OCI-LY7 (cell line): ENCODE data around the gene IGF2BP2. TPM values are rescaled to one million over a fixed set of nuclear protein-coding genes. Genes with fewer than 3 reads are reported as not detected.

ENCODE experiments used
- BruUV-seq: library from RNA; stranded (reverse); fragments of 400-500 nt; replicated peaks from 2 replicates; lab custom pipeline; 2021; lab: Mats Ljungman, UMichigan
- CTCF ChIA-PET: fragments of 300-600 bp; sonication (Branson Sonifier 250); formaldehyde crosslinking; loops from one replicate; lab custom pipeline; 2022; ENCODE audit warnings: antibody characterized with exemption; ENCODE audit not compliant: unreplicated experiment; lab: Charles Lee
- POLR2A ChIA-PET: fragments of 300-600 bp; sonication (Branson Sonifier 250); formaldehyde crosslinking; loops from one replicate; lab custom pipeline; 2022; ENCODE audit warnings: antibody characterized with exemption; lab: Charles Lee
- DNase-seq: peaks from one replicate; pipeline ENCODE4 v3.0.0-alpha.2; 2015; ENCODE audit warnings: low spot score
- H2AFZ ChIP-seq: fragments of 200-600 bp; sonication (generic), shearing (Covaris generic); 2 replicates; pipeline ENCODE4 v1.6.1; 2014; ENCODE audit warnings: mild to moderate bottlenecking, antibody characterized with exemption, low read length, moderate library complexity
- H3K27ac ChIP-seq: fragments of 200-600 bp; sonication (generic); 2 replicates; pipeline ENCODE4 v1.5.1; 2014; ENCODE audit warnings: mixed run types, low read depth, mild to moderate bottlenecking, moderate library complexity, low read length, inconsistent platforms; ENCODE audit not compliant: poor library complexity, severe bottlenecking
- H3K36me3 ChIP-seq: fragments of 200-600 bp; sonication (generic); 2 replicates; pipeline ENCODE4 v1.6.1; 2014; ENCODE audit warnings: mild to moderate bottlenecking, antibody characterized with exemption, low read length, moderate library complexity, mixed read lengths; ENCODE audit not compliant: insufficient read depth
- H3K4me1 ChIP-seq: fragments of 200-600 bp; sonication (generic); 2 replicates; pipeline ENCODE4 v1.5.1; 2014; ENCODE audit warnings: mild to moderate bottlenecking, low read length; ENCODE audit not compliant: insufficient read depth, poor library complexity, severe bottlenecking
- H3K4me2 ChIP-seq: fragments of 200-600 bp; sonication (generic); 2 replicates; pipeline ENCODE4 v1.6.1; 2014; ENCODE audit warnings: mild to moderate bottlenecking, low read length
- H3K4me3 ChIP-seq: fragments of 200-600 bp; sonication (generic); 2 replicates; pipeline ENCODE4 v1.5.1; 2014; ENCODE audit warnings: mild to moderate bottlenecking, low read depth, low read length; ENCODE audit not compliant: poor library complexity, severe bottlenecking
- H3K79me2 ChIP-seq: fragments of 200-600 bp; sonication (generic); 2 replicates; pipeline ENCODE4 v1.6.1; 2016; ENCODE audit warnings: low read depth, mild to moderate bottlenecking, low read length, moderate library complexity, mixed read lengths; ENCODE audit not compliant: insufficient read depth
- H3K9me2 ChIP-seq: fragments of 200-600 bp; sonication (generic); 2 replicates; pipeline ENCODE4 v1.6.1; 2016; ENCODE audit warnings: mild to moderate bottlenecking, low read length, mixed read lengths; ENCODE audit not compliant: insufficient read depth
- H3K9me3 ChIP-seq: fragments of 200-600 bp; sonication (generic); 2 replicates; pipeline ENCODE4 v1.6.1; 2014; ENCODE audit warnings: mild to moderate bottlenecking, mixed run types, low read length, mixed read lengths
- H4K20me1 ChIP-seq: fragments of 200-600 bp; sonication (generic); 2 replicates; pipeline ENCODE4 v1.6.1; 2014; ENCODE audit warnings: mild to moderate bottlenecking, antibody characterized with exemption, low read length, moderate library complexity, mixed read lengths; ENCODE audit not compliant: insufficient read depth
- EZH2phosphoT487 ChIP-seq: fragments of 200-600 bp; sonication (generic); IDR thresholded peaks from 2 replicates; pipeline ENCODE4 v1.6.1; 2018; ENCODE audit warnings: low read depth, borderline replicate concordance, mild to moderate bottlenecking, mixed run types, antibody characterized with exemption, low read length, moderate library complexity, mixed read lengths
- intact Hi-C: fragments of 100-400 bp; cut with micrococcal nuclease; formaldehyde crosslinking; loops from one replicate; pipeline ENCODE4 v1.10.0; 2022; ENCODE audit not compliant: unreplicated experiment
- total RNA-seq, 2 experiments: library from RNA; depleted of rRNA in 1 of 2; stranded (reverse); fragments of >200 nt in 1 of 2; shearing (Covaris generic) in 1 of 2; gene quantifications; 2 replicates each; pipeline ENCODE4 v1.2.3, GENCODE V29; 2014 to 2022
- TF ChIP-seq, protein P1 (sequence below): fragments of 200-600 bp; sonication (generic); conservative IDR thresholded peaks from 2 replicates; pipeline ENCODE4 v1.5.1; 2014; ENCODE audit warnings: mild to moderate bottlenecking, antibody characterized with exemption, low read length, moderate library complexity, mixed read lengths

The IGF2BP2 gene
- total RNA-seq, 2 experiments from 2014 or later, result not detected

DNA sequence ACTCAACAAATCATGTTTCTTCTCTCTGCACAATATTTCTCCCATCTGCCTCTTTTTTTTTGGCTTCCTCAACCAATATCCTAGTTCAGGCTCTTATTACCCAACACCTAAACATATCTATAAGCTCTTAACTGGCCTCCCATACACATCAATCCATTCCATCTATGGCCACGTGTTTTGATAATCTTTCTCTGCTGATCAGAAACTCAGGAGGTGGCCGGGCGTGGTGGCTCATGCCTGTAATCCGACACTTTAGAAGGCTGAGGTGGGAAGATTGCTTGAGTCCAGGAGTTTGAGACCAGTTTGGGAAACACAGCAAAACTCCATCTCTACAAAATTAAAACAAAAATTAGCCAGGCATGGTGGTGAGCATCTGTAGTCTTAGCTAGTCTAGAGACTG is 68.4 kb downstream of the IGF2BP2 start:
- H3K4me1 ChIP-seq, result no peaks in the 10 kb centered on the region
- no peaks in the 10 kb centered on the region for H3K9me2 ChIP-seq
- H2AFZ ChIP-seq, result no peak overlapping the region
- TF ChIP-seq, protein P1, sequence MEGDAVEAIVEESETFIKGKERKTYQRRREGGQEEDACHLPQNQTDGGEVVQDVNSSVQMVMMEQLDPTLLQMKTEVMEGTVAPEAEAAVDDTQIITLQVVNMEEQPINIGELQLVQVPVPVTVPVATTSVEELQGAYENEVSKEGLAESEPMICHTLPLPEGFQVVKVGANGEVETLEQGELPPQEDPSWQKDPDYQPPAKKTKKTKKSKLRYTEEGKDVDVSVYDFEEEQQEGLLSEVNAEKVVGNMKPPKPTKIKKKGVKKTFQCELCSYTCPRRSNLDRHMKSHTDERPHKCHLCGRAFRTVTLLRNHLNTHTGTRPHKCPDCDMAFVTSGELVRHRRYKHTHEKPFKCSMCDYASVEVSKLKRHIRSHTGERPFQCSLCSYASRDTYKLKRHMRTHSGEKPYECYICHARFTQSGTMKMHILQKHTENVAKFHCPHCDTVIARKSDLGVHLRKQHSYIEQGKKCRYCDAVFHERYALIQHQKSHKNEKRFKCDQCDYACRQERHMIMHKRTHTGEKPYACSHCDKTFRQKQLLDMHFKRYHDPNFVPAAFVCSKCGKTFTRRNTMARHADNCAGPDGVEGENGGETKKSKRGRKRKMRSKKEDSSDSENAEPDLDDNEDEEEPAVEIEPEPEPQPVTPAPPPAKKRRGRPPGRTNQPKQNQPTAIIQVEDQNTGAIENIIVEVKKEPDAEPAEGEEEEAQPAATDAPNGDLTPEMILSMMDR, result no peak
- no peak for TF ChIP-seq EZH2phosphoT487
- CTCF ChIA-PET, result no interaction called here
- no peak overlapping the region for H3K4me2 ChIP-seq
- no peak for DNase-seq
- no peaks in the 10 kb centered on the region for H3K79me2 ChIP-seq
- H4K20me1 ChIP-seq, result no peaks in the 10 kb centered on the region
- intact Hi-C loops, result no loop called here
- POLR2A ChIA-PET, result no interaction called here
- H3K27ac ChIP-seq, result no peak overlapping the region
- H3K36me3 ChIP-seq, result no peaks in the 10 kb centered on the region
- no peaks in the 10 kb centered on the region for H3K9me3 ChIP-seq
- H3K4me3 ChIP-seq, result no peak overlapping the region
- no TSS peak for BruUV-seq

GRCh38 chr3:185754920-185755319 is 69.9 kb downstream of the IGF2BP2 start:
- Histone ChIP-seq H4K20me1 (no peaks in the 10 kb centered on the region), H3K4me1 (no peaks in the 10 kb centered on the region), H3K36me3 (no peaks in the 10 kb centered on the region), H3K4me3 (no peak overlapping the region), H3K4me2 (no peak overlapping the region), H3K79me2 (no peaks in the 10 kb centered on the region), H3K9me3 (no peaks in the 10 kb centered on the region), H3K27ac (no peak overlapping the region), H3K9me2 (no peaks in the 10 kb centered on the region), H2AFZ (no peak overlapping the region)
- CTCF ChIA-PET, result no interaction called here
- POLR2A ChIA-PET, result interaction anchor here (0.7 kb wide), 1 partner anchor 395 kb away, joined by 3 read pairs; no protein-coding TSS in a partner anchor
- no peak for DNase-seq
- no peak for TF ChIP-seq EZH2phosphoT487
- TF ChIP-seq, protein P1, result no peak
- no TSS peak for BruUV-seq
- intact Hi-C loops, result no loop called here

DNA sequence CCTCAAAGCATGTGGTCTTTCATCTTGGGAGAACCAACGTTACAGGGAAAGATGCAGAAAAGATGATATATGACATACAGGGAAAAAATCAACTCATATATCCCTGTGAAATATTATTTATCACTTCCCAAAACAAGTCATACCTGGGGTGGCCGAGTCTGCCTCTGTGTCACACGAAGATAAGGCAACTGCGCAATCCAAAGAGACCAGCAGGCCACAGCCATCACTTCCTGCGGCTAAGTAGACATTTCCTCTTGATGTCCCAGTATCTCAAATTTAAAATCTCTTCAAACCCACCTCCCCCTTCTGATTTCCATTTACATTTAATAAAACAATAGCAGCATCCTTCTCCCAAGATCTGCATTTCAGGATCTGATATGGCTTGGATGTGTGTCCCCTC is 71.5 kb downstream of the IGF2BP2 start:
- Histone ChIP-seq H3K27ac (no peak overlapping the region), H3K4me1 (no peaks in the 10 kb centered on the region), H3K9me2 (no peaks in the 10 kb centered on the region), H3K4me2 (no peak overlapping the region), H3K4me3 (no peak overlapping the region), H3K36me3 (no peaks in the 10 kb centered on the region), H2AFZ (no peak overlapping the region), H3K9me3 (no peaks in the 10 kb centered on the region), H3K79me2 (no peaks in the 10 kb centered on the region), H4K20me1 (no peaks in the 10 kb centered on the region)
- TF ChIP-seq EZH2phosphoT487, result no peak
- TF ChIP-seq, protein P1, result no peak
- intact Hi-C loops, result no loop called here
- POLR2A ChIA-PET, result no interaction called here
- CTCF ChIA-PET, result interaction anchor here (0.7 kb wide), 1 partner anchor 15 kb away, joined by 3 read pairs; no protein-coding TSS in a partner anchor
- BruUV-seq, result no TSS peak
- DNase-seq, result no peak
